Muscle of arm (tissue), 12 donors: ENCODE data around the gene KHDRBS2. TPM values are rescaled to one million over a fixed set of nuclear protein-coding genes. Genes with fewer than 3 reads are reported as not detected.
"Not testable (repeated sequence)": the region's sequence is repeated elsewhere in the genome, so short reads cannot be mapped to it uniquely, and the experiment has no call there.

Experiments
- DNase-seq: peaks from one replicate; pipeline ENCODE4 v3.0.0-alpha.2; 2013
- polyA plus RNA-seq, 12 donors: library from polyadenylated mRNA; unstranded; fragments of 120-200 nt; gene quantifications; one replicate each; pipeline ENCODE4 v1.2.1, GENCODE V29; 2013; ENCODE audit not compliant: insufficient read length in 12 of 12

KHDRBS2 gene
- polyA plus RNA-seq, 12 donors: 0.11 to 1.0 (median 0.30) TPM; not detected in 2

GRCh38 chr6:61868507-61869080 lies 417.4 kb downstream of the KHDRBS2 start:
- DNase-seq: no peak

DNA sequence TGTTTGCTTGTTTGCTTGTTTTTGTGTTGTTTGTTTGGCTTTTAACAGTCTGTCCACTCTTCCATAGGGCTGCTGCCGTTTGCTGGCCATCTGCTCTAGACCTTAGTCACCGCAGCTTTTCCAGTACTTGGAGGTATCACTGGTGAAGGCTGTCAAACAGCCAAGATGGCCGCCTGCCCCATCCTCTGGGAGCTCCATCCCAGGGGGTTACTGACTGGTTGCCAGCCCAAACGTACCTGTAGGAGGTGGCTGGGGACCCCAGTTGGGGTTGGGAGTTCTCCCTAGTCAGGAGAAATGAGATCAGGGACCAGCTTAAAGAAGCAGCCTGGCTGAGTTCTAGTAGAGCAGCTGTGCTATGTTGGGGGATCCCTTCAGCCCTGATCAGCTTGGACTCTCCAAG lies 418.4 kb downstream of the KHDRBS2 start:
- DNase-seq: no peak

- DNase-seq: no peak
These were observed 428.5 kb downstream of the KHDRBS2 start for GRCh38 chr6:61857541-61857940.

DNA sequence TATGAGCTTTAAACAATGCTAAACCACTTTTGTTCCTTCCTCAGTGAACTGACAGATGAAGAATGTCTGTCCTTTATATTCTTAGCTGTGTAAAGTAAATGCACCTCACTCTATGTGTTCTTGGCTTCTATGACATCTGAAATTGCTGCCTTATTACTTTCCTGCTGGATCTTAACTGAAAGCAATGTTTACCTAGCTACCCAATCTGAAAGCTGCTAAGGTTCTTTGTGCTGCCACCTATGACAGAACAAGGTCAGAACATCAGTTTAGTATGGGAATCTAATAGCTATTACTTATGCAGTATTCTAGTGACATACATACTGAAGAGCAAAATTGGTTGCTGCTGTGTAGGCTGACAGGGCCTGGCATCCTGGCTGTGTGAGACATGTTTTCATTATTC lies 444.1 kb downstream of the KHDRBS2 start:
- DNase-seq: no peak

GRCh38 chr6:61835237-61835636 lies 450.8 kb downstream of the KHDRBS2 start:
- DNase-seq: no peak

GRCh38 chr6:61833176-61833755 lies 452.8 kb downstream of the KHDRBS2 start:
- DNase-seq: peak; percentile 15

- no peak for DNase-seq
These were observed 468.3 kb downstream of the KHDRBS2 start for GRCh38 chr6:61817716-61818115.

DNA sequence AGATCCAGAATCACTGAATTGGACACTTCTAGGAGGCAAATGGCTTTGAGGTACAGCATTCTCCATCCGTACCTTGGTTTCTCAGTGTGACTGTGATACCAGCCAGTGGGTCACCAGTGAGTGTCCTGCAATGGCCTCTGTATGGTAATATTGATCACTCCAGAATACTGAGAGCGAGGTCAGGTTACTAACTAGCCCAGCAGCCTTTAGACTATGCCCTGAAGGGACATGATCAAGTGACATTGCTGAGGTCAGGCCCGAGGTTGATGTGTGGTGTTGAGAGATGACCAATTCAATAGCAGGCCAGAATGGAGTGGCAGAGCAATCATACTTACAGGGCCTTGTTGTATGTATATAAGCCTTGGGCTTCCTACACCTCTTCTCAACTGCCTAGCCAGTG lies 476.0 kb downstream of the KHDRBS2 start:
- no peak for DNase-seq

- peak; percentile 15 for DNase-seq
These were observed 476.9 kb downstream of the KHDRBS2 start for GRCh38 chr6:61809004-61809595.

DNA sequence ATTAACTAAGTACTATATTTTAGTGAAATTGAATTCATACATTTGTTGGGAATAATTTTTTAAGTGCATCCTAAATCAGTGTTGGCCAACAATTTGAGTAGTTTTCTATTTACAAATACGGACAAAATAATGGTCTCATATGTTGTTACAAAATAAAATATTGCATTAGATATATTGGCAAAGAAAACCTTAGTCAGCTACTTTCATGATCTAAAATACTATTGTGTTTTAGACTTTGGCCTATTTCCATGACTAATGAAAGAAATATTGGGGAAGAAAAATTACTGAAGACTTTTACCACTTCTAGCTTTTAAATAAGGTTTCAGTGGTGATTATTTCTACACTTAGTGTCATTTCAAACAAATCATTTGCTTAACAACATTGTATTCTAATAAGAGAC lies 498.0 kb downstream of the KHDRBS2 start:
- no peak for DNase-seq

- DNase-seq: not testable (repeated sequence)
These were observed 516.6 kb downstream of the KHDRBS2 start for GRCh38 chr6:61769446-61769845.

DNA sequence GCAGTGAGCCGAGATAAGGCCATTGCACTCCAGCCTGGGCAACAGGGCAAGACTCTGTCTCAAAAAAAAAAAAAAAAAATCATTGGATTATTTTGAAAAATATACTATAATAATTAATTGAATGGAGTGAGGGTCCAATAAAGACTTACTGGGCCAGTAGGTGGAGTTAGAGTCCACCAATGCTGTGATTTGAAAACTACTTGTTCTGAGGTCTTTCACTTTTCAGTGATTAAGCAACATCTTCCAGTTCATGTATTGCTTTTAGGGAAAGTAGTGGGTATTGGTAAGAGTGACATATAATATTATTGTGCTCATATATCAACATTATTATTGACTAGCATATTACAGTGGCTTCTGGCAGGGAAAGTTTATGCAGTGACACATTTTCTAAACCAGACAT lies 530.3 kb downstream of the KHDRBS2 start:
- DNase-seq: no peak

DNA sequence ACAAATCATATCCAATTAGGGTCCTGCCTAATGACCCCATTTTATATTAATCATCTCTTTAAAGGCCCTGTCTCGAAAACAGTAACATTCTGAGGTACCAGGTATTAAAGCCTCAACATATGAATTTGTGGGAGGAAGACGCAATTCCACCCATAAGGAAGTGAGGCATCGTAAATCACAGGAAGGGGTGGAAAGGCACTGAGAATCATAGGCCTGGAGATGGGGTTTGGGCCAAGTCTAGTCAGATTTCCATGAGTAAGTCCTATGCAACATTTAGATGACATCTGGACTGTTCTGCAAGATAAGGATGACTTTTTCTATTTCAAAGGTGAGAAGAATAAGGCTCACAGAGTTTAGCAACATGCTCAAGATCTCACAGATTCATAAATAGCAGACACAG lies 534.0 kb downstream of the KHDRBS2 start:
- DNase-seq: no peak

GRCh38 chr6:61745994-61746393 lies 540.0 kb downstream of the KHDRBS2 start:
- no peak for DNase-seq

- no peak for DNase-seq
These were observed 574.2 kb downstream of the KHDRBS2 start for GRCh38 chr6:61711849-61712248.

DNA sequence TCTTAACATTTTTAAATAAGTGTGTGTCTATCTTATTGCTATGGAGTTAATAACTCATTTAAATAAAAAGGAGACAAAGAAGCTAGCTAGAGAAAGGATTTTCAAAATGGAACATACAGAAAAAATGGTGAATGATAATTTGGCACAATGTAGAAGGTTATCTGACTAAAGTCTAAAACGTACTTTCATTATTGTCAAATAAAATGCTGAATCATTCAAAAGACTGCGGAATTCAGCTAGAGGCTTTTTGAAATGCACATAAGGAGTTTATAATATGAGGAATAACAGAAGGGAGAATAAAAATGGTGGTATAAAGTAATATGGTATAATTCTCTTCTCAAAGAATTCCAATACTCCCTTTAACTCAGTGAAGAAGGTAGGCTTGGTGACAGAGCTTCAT lies 597.9 kb downstream of the KHDRBS2 start:
- DNase-seq: no peak

- no peak for DNase-seq
These were observed 603.5 kb downstream of the KHDRBS2 start for GRCh38 chr6:61682562-61682961.

- no peak for DNase-seq
These were observed 606.4 kb downstream of the KHDRBS2 start for GRCh38 chr6:61679625-61680024.

GRCh38 chr6:61675734-61676133 lies 610.3 kb downstream of the KHDRBS2 start:
- no peak for DNase-seq

GRCh38 chr6:61649845-61650244 lies 636.2 kb downstream of the KHDRBS2 start:
- no peak for DNase-seq

- DNase-seq: no peak
These were observed 645.6 kb downstream of the KHDRBS2 start for GRCh38 chr6:61640463-61640862.
